GM19455 (cell line): ENCODE data around the gene NUP214.

Source experiments
- ATAC-seq: cut with Tn5 transposase; IDR thresholded peaks from one replicate; pipeline ENCODE4 v1.9.1; 2021; ENCODE audit not compliant: unreplicated experiment

Gene NUP214

DNA sequence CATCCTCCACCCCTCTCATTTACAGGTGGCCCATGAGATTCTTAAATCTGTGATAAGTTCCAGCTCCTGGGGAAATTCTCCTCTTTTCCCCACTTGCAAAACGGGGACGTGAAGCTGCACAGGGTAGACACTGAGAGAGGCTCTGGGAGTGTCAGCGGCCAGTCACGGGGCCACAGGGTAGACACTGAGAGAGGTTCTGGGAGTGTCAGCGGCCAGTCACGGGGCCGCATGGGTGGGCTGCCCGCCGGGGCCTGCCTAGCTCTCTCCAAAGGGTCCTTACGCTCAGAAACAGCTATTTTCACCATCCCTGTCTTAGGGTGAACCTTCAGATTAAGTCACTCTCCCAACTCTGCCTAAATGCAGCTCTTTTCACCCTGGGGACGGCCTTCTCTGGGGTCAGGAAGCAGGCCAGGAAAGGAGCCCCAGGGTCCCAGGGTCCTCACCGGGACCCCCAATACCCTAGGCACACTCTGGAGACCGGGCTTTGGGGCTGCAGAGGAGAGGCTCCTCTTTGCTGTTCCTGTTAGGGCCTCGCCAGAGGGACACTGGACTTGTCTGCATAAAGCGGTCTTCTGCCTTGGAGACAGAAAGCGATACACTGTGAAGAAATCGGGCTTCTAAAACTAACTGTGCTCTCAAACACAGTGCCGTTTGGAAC, 149.4 kb downstream of the NUP214 start:
- no peak for ATAC-seq

GRCh38 chr9:131275332-131276093, 150.1 kb downstream of the NUP214 start:
- ATAC-seq: no peak

- ATAC-seq: no peak
Observed at GRCh38 chr9:131276094-131276888, 150.9 kb downstream of the NUP214 start, which contains the start of gene FAM78A. FAM78A (minus strand) TSS chr9:131276510; CDS start chr9:131276179, 331 bp downstream.

DNA sequence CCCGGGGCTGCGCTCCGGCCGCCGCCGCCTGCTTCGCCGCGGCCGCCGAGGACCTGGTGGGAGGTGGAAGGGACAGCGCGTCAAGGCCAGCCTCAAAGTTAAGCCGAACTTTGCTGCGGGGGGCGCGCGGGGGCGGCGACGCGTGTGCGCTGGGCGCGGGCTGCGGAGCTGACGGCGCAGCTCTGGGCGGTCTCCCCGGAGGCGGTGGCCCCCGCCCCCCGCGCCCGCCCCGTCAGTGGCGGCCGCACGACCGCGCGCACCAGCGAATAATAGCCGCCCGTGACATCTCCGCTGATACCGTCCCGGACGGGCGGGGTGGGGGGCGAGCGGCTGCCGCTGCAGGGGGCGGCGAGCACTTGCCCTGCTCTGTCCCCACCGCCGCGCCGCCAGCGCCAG, 151.5 kb downstream of the NUP214 start:
- ATAC-seq: no peak

DNA sequence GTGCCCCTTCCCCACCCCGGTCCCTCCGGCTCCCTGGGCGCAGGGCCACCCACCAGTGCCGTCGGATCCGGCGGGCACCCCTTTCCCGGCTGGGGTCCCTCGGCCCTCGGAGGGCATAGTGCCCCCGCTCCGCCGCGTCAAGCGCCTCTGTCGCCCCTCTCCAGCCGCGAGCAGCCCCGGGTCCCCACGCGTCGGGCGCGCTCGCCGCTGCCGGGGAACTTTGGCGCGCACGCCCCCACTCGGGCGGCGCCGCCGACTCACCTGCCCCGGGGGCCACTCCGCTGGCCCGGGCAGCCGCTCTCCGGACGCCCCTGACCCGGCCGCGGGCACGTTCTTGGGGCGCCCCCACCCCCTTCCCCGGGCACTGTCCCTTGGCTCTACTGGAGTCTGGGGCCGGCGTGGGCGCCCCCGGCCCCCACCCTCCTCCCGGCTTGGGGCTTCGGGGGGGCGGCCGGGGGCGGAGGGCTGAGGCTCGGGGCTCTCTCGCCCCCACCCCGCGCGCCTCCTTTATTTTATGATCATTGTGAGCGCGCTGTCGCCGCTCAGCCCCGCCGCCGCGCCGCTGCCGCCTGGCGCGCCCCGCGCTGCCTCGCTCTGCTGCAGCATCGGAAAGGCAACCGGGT, 152.0 kb downstream of the NUP214 start:
- ATAC-seq: no peak

DNA sequence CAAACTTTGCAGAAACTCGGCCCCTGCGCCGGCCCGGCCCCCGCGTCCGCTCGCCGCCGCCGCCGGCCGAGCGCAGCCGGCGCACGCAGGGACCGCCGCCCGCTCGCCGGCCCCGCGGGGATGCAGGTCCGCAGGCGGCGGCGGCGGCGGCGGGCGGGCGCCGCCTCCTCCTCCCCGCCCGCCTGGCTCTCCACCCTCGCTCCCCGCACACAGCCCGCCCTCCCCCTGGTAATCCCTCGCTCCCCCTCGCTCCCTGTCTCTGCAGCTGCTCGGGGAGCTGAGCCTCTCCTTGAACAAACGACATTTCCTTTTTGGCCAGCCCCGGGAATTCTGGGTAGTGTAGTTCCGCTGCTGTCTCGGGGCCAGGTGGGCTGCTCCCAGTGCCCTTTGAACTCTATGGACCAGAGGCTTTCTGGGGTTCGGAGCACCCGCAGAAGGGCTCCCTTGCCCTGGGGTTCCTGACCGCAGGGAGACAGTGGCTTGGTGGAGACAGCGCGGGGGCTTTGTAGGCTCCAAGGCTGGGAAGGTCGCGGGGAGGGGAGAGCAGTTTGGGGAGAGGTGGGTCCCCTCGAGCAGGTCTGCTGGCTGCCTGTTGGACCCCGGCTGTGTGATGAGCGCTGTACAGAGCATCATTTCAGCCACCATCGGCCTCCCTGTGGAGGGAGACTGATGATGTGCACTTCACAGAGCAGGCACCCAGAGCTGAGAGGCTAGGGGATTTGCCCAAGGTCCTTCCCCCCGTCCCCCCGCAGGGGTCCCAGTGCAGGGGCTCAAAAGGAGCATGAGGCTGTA, 152.7 kb downstream of the NUP214 start:
- ATAC-seq: no peak

GRCh38 chr9:131278702-131279111, 153.3 kb downstream of the NUP214 start:
- no peak for ATAC-seq

DNA sequence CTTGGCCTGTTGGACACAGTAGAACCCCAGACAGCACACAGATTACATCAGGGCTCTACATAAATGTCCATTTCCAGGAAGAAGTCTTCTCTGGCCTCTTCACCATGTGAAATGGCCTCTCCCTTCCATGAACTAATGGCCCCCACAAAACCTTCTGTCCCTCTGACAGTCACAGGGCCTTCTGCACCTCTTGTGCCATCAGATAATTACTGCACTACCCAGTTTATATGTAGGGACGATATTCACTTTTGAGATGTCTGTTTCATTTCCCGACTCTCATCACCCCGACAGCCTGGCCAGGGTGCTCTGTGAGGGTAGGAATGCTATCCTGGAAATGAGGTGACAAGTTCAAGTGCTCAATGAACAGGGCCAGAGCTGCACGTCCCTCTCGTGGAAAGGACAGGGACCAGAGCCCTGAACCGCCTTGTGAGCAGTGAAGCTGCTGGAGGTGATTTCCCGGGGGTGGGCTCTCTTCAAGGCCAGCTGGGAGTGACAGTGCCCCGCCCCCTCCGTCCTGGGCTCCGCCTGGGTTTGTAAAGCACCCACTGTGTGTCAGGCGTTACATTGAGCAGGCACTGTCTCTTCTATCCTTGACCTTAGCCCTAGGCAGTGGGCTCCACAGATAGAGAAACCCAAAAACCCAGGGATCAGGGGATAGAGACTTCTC, 153.9 kb downstream of the NUP214 start:
- no peak for ATAC-seq

DNA sequence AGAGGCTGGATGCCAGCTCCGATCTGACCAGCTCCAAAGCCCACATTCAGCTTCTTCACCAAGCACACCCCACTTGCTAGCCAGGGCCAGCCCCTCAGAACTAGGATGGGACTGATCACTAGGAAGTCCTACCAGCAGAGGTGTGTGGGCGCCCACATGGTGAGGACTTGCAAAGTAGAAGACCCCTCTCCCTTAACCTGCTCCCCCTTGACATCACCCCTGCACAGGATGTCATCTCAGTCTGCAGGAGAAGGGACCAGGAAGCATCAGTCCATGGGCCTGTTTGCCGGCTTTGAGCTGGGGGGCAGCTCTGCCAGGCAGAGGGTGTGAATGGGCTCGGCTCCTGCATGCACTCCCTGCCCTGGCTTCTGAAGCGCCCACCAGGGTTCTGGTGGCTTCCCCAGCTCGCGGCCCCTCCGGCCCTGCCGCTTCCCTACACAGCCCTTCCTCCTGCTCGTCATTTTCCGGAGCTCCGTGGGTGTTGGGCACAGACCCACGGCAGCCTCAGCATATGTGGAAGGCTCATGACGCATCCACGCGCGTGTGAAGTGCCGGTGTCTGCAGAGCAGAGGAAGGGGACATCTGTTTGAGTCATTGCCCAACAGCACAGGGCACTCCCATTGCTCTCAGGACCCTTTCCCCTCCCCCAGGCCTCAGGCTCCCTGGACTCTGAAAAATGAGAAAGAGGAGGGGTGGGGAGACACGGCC, 154.6 kb downstream of the NUP214 start:
- ATAC-seq: no peak

DNA sequence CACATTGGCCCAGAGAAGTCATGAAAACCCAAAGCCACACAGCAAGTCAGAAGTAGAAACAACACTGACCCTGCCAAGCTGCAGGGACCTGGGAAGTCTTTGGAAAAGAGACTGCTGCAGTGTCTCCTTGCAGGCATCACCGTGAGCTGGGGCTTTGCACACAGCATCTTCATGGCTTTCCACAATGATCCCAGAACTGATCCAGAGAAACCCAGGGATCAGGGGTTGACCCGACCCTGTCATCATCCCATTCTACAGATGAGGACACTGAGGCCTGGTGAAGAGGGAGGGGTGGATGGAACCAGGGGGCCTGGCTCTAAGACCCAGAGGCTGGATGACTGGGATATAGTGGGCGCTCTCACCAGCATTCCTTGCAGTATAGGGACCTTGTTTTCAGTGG, 155.3 kb downstream of the NUP214 start:
- ATAC-seq: no peak

- no peak for ATAC-seq
Observed at GRCh38 chr9:131281119-131281965, 156.0 kb downstream of the NUP214 start.

DNA sequence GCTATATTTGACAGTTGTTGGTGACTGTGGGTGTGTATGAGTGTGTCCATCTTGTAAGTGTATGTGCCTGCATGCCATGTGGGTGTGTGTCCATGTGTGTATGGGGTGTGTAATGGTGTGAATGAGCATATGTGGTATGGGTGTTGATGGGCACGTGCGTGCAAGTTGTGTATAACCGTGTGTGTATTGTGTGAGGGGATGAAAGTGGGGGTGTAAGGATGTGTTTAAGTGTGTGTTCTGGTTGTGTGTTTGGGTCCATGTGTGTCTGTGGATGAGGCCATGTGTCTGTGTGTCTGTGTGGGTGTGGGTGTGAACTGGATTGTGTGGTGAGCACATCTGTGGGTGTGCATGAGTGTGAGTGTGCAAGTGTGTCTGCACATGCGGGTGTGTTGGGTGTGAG, 156.8 kb downstream of the NUP214 start:
- no peak for ATAC-seq

DNA sequence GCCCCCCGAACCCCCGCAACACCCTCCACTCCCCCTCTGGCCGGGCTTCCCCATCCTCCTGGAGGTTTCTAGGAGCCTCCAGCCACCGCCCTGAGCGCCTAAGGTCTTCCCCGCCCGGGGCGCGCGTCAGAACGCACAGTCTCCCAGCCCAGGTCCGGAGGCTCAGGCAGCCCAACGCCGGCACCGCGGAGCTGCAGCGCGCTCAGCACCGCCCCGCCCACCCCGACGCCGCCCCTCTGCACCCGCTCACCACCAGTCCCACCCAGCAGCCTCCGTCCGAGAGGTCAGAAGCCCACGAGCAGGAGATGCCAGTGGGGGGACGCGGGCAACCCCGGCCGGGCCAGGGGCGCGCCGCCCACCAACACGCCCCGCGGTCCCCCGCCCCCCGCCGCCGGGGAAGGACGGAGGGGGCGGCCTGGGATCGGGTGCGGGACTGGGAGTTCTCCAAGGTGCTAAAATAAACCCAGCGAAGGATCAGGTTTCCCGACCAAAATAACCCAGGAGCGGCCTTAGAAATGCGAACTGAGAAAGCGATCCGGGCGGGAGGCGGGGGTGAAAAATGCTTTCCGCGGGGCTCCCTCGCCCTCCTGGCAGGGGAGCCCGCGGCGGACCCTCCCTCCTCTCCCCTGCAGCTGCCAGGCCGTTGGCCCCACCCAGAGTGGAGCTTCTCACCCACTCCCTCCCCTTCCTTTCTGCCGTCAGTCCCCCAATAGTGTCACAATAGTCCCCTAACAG, 157.5 kb downstream of the NUP214 start:
- ATAC-seq: no peak
